HG03354 (cell line): ENCODE results near the gene SELENOO.

ENCODE experiments used
- ATAC-seq: cut with Tn5 transposase; IDR thresholded peaks from one replicate; pipeline ENCODE4 v1.9.1; 2021; ENCODE audit warnings: mild to moderate bottlenecking; ENCODE audit not compliant: unreplicated experiment, poor library complexity, severe bottlenecking

Gene SELENOO

DNA sequence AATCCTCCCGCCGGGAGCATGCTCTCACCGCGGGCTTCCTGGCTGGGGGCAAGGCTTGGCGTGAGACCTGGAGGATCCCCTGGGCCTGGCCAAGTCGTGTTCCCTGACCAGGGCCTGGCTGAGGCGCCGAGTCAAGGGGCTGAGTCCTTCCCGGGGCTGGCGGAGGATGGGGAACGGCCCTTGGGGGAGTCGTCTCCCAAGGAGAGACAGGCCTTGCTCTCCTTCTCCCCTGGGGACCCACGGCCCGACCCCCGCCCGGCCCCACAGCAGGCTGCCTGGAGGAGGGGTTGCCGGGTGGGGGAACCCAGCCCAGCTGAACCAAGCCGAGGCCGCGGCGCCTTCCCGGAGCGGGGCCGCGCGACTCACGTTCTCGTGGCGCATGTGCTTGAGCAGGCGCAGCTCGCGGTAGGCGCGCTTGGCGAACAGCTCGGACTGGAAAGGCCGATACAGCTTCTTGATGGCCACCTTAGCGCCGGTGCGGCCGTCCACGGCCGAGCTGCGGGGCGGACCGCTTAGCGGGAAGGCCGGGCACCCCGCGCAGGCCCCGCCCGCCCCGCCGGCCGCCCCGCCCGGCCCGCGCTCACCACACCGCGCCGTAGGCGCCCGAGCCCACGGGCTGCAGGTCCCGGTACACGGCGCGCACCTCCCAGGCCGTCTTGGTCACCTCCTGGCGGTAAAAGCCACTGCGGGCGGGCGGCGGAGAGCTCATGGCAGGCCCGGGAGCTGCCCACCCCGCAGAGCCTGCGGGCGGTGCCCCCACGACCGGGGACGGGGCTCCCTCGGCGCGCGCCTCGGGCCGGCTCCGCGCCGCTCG is 60.2 kb downstream of the SELENOO start:
- no peak for ATAC-seq

GRCh38 chr22:50261615-50262459 is 61.0 kb downstream of the SELENOO start, which contains the start of gene MAPK12:
TSS of gene MAPK12 (minus strand) at chr22:50261683. CDS start at chr22:50261509, 174 bp downstream.
- no peak for ATAC-seq

GRCh38 chr22:50262460-50262911 is 61.7 kb downstream of the SELENOO start:
- ATAC-seq = no peak

DNA sequence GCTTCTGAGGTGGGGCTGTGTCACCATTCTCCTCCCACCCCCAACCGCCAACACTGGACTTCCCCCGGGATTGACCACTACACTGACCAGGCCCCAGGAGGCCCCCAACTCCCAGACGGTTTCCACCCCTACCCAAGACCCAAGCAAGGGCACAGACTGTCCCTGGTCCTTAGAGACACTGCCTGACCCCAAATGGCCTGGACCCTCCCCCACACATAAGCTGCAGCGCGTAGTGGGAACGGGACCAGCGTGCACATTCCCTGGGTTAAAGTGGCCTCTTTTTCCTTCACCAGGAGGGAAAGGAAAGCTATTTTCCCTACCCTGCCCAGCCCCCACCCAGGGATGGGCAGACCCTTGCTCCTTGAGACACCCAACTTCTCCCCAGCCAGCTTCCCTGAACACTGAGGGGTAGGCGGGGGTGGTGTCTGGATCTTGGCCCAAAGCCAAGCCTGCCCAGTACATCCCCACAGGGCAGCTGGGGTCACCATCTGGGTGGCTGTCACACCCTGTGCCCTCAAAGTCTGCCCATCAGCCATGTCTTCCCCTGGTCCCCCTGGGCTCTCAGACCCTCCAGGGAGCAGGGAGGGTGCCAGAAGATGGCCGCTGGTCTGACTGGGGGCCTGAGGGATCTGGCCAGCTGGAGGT is 62.3 kb downstream of the SELENOO start:
- ATAC-seq = no peak

DNA sequence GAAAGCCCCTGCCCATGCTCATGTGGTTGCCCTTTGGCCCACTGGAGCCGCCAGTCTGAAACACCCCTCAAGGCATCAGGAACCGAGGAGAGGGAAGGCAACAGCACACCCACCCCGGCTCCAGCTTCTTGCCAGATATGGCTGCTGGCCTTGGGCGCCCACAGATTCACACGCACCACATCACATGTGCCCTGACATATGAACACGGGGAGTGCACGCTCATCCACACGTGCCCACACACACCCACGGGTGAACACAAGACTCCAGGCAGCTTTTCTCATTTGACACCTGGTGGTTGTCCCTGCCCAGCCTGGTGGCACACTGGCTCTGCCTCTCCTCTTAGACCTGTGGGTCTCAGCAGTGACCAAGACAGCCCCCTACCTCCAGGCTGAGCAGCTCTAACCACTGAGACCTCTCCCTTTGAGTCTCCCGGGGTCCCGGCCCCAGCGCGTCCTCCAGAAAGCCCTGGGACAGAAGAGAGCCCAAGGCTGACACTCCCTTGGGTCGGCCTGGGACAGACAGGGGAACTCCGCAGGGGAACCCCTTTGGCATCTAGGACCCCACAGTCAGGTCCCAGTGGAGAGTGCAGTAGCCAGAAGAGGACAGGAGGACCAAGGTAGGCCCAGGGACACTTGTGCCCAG is 63.4 kb downstream of the SELENOO start:
- ATAC-seq = no peak

GRCh38 chr22:50264946-50265669 is 64.3 kb downstream of the SELENOO start:
- ATAC-seq = no peak

- no peak for ATAC-seq
Measured at GRCh38 chr22:50266994-50267393, 66.2 kb downstream of the SELENOO start.
